HepG2 (cell line): ENCODE measurements around the gene FBXO10. TPM values are rescaled to one million over a fixed set of nuclear protein-coding genes. Genes with fewer than 3 reads are reported as not detected.

Experiments
- DNMT3B ChIP-seq: conservative IDR thresholded peaks from 2 replicates; pipeline ENCODE4 v1.6.1; 2016; ENCODE audit warnings: missing biosample characterization, control low read depth
- FOXA1 ChIP-seq, 2 experiments: fragments of 450-650 bp in 1 of 2; sonication (generic) in 1 of 2; formaldehyde crosslinking in 1 of 2; IDR thresholded peaks; 2 replicates each; pipeline versions ENCODE4 v1.4.0 to v1.6.1; 2016 to 2020; ENCODE audit warnings: missing genetic modification reagents in 1 of 2
- HMG20A ChIP-seq: IDR thresholded peaks from 2 replicates; pipeline ENCODE4 v1.6.1; 2016; ENCODE audit warnings: borderline replicate concordance
- HNF4G ChIP-seq, 2 experiments: sonication (generic) in 1 of 2; formaldehyde crosslinking in 1 of 2; IDR thresholded peaks; 2 replicates each; pipeline versions ENCODE4 v1.4.0 to v1.6.1; 2011 to 2020; ENCODE audit warnings: borderline replicate concordance in 2 of 2, low read depth in 2 of 2, mild to moderate bottlenecking in 2 of 2, low read length in 1 of 2, missing genetic modification reagents in 1 of 2, moderate library complexity in 1 of 2
- IKZF1 ChIP-seq: fragments of 450-650 bp; IDR thresholded peaks from 2 replicates; pipeline ENCODE4 v1.7.1; 2016
- KAT8 ChIP-seq: IDR thresholded peaks from 2 replicates; pipeline ENCODE4 v1.6.1; 2016; ENCODE audit warnings: missing genetic modification reagents, missing compliant biosample characterization
- MTF1 ChIP-seq: sonication (generic); formaldehyde crosslinking; IDR thresholded peaks from 2 replicates; pipeline ENCODE4 v1.5.0; 2020; ENCODE audit warnings: missing genetic modification reagents
- NFE2L1 ChIP-seq: sonication (generic); formaldehyde crosslinking; IDR thresholded peaks from 2 replicates; pipeline ENCODE4 v1.4.0; 2020; ENCODE audit warnings: missing genetic modification reagents, mild to moderate bottlenecking, borderline replicate concordance
- NFYC ChIP-seq: IDR thresholded peaks from 2 replicates; pipeline ENCODE4 v1.6.1; 2016; ENCODE audit warnings: missing genetic modification reagents, missing compliant biosample characterization
- ONECUT2 ChIP-seq: sonication (generic); formaldehyde crosslinking; IDR thresholded peaks from 2 replicates; pipeline ENCODE4 v1.4.0; 2020; ENCODE audit warnings: missing genetic modification reagents
- TCF12 ChIP-seq, 2 experiments: fragments of 450-650 bp in 1 of 2; sonication (generic) in 1 of 2; formaldehyde crosslinking in 1 of 2; IDR thresholded peaks; 2 replicates each; pipeline versions ENCODE4 v1.6.1 to v1.8.0; 2017 to 2022; ENCODE audit warnings: antibody characterized with exemption in 1 of 2, mild to moderate bottlenecking in 1 of 2, missing genetic modification reagents in 1 of 2, moderate library complexity in 1 of 2
- U2AF2 ChIP-seq: fragments of 200-400 bp; formaldehyde crosslinking; IDR thresholded peaks from 2 replicates; pipeline ENCODE4 v1.6.1; 2017; ENCODE audit warnings: low read depth, mild to moderate bottlenecking, low read length
- ZMYM3 ChIP-seq: sonication (generic); formaldehyde crosslinking; IDR thresholded peaks from 2 replicates; pipeline ENCODE4 v1.5.1; 2020; ENCODE audit warnings: mild to moderate bottlenecking, missing genetic modification reagents
- ZNF234 ChIP-seq: sonication (generic); formaldehyde crosslinking; conservative IDR thresholded peaks from 2 replicates; pipeline ENCODE4 v1.5.1; 2020; ENCODE audit warnings: mild to moderate bottlenecking, missing genetic modification reagents
- ZNF331 ChIP-seq: sonication (generic); formaldehyde crosslinking; IDR thresholded peaks from 2 replicates; pipeline ENCODE4 v1.4.0; 2020; ENCODE audit warnings: missing genetic modification reagents
- ZNF605 ChIP-seq: sonication (generic); formaldehyde crosslinking; IDR thresholded peaks from 2 replicates; pipeline ENCODE4 v1.8.0; 2022; ENCODE audit warnings: mild to moderate bottlenecking, missing genetic modification reagents
- ZNF619 ChIP-seq: sonication (generic); formaldehyde crosslinking; IDR thresholded peaks from 2 replicates; pipeline ENCODE4 v1.4.0; 2020; ENCODE audit warnings: mild to moderate bottlenecking, missing genetic modification reagents
- ZNF709 ChIP-seq: sonication (generic); formaldehyde crosslinking; IDR thresholded peaks from 2 replicates; pipeline ENCODE4 v1.5.0; 2020; ENCODE audit warnings: mild to moderate bottlenecking, missing genetic modification reagents
- polyA plus RNA-seq, 8 experiments: library from polyadenylated mRNA; depleted of rRNA in 3 of 8; stranded (reverse) in 7 of 8; unstranded in 1 of 8; fragments of >200 nt; fragmentation: Illumina TruSeq in 4 of 8; extraction: Trizol in 4 of 8; gene quantifications; 2 replicates each; pipeline versions ENCODE4 v1.2.1 to v1.2.3, GENCODE V29; 2011 to 2016; ENCODE audit warnings: low read depth in 4 of 8, missing spikeins in 1 of 8, mixed read lengths in 1 of 8; ENCODE audit not compliant: insufficient read depth in 1 of 8
- total RNA-seq, 5 experiments: library from RNA; depleted of rRNA; stranded (reverse); fragments of >200 nt; fragmentation: Illumina TruSeq; extraction: Trizol; gene quantifications; 2 replicates each; pipeline ENCODE4 v1.2.3, GENCODE V29; 2016; ENCODE audit warnings: low read depth in 1 of 5
- TF ChIP-seq, protein P1 (sequence below): sonication (generic); IDR thresholded peaks from 2 replicates; pipeline ENCODE4 v1.6.1; 2016; ENCODE audit warnings: low read depth, borderline replicate concordance
- TF ChIP-seq, protein P2 (sequence below), 2 experiments: IDR thresholded peaks; 2 replicates each; pipeline ENCODE4 v1.6.1; 2011 to 2012; ENCODE audit warnings: low read length in 2 of 2, borderline replicate concordance in 1 of 2, low read depth in 1 of 2, mild to moderate bottlenecking in 1 of 2, moderate library complexity in 1 of 2
- TF ChIP-seq, protein P3 (sequence below): sonication (generic); formaldehyde crosslinking; IDR thresholded peaks from 2 replicates; pipeline ENCODE4 v1.8.1; 2023; ENCODE audit warnings: mild to moderate bottlenecking, missing genetic modification reagents
- TF ChIP-seq, protein P4 (sequence below): sonication (generic); formaldehyde crosslinking; IDR thresholded peaks from 2 replicates; pipeline ENCODE4 v1.8.1; 2023; ENCODE audit warnings: missing genetic modification reagents, mild to moderate bottlenecking, borderline replicate concordance
- TF ChIP-seq, protein P5 (sequence below): IDR thresholded peaks from 2 replicates; pipeline ENCODE4 v1.6.1; 2018; ENCODE audit warnings: missing genetic modification reagents

Gene FBXO10
- total and polyA plus RNA-seq, 2 of the 13 experiments (the other 11 are each of a cell fraction or from before 2014, with no cell fraction given) = 3.1 to 5.1 TPM

DNA sequence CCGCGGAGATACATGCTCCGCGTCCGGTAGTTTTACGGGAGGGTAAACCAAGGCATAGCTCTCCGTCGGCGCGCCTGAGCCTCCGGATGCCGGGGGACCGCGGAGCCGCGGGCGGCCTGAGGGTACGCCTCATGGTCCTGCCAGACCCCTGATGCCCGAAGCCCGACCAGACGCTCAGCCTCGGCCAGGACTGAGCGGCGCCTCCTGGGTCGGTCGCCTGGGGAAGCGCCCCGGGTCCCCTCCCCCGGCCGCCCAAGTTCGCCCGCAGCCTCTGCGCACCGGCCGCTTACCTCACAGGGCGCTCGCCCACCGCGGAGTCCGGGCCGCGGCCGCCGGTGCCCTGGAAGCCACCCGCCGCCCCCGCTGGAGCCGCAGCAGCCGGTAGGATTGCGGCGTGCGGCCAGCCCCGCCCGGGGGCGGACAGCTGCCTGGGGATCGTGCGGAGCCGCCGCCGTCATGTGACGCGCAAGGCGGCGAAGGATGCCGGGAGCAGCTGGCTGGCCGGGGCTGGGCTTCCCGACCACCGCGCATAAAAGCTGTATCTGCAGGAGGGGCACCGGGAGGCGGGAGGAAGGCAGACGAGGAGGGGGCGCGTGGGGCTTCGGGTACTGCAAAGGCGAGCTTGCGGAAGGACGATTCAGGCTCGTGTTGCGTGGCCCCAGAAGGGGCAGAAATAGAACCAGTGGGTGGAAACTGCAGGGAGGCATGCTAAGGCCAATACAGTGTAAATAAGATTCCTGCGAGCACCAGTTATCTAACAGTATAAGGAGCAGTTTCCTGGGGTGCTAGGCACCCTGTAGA is at the start of gene FBXO10 (continued):
- TF ChIP-seq ONECUT2 (CRISPR knock-in tag) = no peak
- TF ChIP-seq, protein P1, sequence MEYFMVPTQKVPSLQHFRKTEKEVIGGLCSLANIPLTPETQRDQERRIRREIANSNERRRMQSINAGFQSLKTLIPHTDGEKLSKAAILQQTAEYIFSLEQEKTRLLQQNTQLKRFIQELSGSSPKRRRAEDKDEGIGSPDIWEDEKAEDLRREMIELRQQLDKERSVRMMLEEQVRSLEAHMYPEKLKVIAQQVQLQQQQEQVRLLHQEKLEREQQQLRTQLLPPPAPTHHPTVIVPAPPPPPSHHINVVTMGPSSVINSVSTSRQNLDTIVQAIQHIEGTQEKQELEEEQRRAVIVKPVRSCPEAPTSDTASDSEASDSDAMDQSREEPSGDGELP = peak; percentile 84; the same call in 1 of the 2 replicates
- TF ChIP-seq, protein P2, sequence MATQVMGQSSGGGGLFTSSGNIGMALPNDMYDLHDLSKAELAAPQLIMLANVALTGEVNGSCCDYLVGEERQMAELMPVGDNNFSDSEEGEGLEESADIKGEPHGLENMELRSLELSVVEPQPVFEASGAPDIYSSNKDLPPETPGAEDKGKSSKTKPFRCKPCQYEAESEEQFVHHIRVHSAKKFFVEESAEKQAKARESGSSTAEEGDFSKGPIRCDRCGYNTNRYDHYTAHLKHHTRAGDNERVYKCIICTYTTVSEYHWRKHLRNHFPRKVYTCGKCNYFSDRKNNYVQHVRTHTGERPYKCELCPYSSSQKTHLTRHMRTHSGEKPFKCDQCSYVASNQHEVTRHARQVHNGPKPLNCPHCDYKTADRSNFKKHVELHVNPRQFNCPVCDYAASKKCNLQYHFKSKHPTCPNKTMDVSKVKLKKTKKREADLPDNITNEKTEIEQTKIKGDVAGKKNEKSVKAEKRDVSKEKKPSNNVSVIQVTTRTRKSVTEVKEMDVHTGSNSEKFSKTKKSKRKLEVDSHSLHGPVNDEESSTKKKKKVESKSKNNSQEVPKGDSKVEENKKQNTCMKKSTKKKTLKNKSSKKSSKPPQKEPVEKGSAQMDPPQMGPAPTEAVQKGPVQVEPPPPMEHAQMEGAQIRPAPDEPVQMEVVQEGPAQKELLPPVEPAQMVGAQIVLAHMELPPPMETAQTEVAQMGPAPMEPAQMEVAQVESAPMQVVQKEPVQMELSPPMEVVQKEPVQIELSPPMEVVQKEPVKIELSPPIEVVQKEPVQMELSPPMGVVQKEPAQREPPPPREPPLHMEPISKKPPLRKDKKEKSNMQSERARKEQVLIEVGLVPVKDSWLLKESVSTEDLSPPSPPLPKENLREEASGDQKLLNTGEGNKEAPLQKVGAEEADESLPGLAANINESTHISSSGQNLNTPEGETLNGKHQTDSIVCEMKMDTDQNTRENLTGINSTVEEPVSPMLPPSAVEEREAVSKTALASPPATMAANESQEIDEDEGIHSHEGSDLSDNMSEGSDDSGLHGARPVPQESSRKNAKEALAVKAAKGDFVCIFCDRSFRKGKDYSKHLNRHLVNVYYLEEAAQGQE (IDR thresholded peaks at IDR 0.05; ENCODE audit: borderline replicate concordance in 1 of 2, low read depth in 1 of 2, low read length in 2 of 2) = no peak
- no peak for TF ChIP-seq FOXA1 (IDR thresholded peaks at IDR 0.05)
- TF ChIP-seq FOXA1 (CRISPR knock-in tag; IDR thresholded peaks at IDR 0.05) = peak; percentile 19; the same call in 1 of the 2 replicates
- no peak for TF ChIP-seq NFE2L1 (CRISPR knock-in tag)
- no peak for TF ChIP-seq HNF4G (IDR thresholded peaks at IDR 0.05; ENCODE audit: borderline replicate concordance, low read depth, low read length)
- TF ChIP-seq HNF4G (CRISPR knock-in tag; IDR thresholded peaks at IDR 0.05; ENCODE audit: borderline replicate concordance, low read depth) = no peak
- peak; percentile 46; the same call in 1 of the 2 replicates for TF ChIP-seq KAT8 (CRISPR knock-in tag)
- TF ChIP-seq, protein P3, sequence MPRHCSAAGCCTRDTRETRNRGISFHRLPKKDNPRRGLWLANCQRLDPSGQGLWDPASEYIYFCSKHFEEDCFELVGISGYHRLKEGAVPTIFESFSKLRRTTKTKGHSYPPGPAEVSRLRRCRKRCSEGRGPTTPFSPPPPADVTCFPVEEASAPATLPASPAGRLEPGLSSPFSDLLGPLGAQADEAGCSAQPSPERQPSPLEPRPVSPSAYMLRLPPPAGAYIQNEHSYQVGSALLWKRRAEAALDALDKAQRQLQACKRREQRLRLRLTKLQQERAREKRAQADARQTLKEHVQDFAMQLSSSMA = no peak; the same call in 1 of the 2 replicates
- no peak for TF ChIP-seq ZNF605 (CRISPR knock-in tag)
- no peak for TF ChIP-seq IKZF1
- TF ChIP-seq, protein P4, sequence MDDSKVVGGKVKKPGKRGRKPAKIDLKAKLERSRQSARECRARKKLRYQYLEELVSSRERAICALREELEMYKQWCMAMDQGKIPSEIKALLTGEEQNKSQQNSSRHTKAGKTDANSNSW (CRISPR knock-in tag) = no peak
- TF ChIP-seq HMG20A (CRISPR knock-in tag) = no peak
- no peak for TF ChIP-seq ZMYM3 (CRISPR knock-in tag)
- TF ChIP-seq DNMT3B (CRISPR knock-in tag) = no peak
- no peak for TF ChIP-seq U2AF2
- no peak for TF ChIP-seq MTF1 (CRISPR knock-in tag)
- TF ChIP-seq ZNF709 = peak; percentile 50; the same call in 1 of the 2 replicates
- TF ChIP-seq, protein P5, sequence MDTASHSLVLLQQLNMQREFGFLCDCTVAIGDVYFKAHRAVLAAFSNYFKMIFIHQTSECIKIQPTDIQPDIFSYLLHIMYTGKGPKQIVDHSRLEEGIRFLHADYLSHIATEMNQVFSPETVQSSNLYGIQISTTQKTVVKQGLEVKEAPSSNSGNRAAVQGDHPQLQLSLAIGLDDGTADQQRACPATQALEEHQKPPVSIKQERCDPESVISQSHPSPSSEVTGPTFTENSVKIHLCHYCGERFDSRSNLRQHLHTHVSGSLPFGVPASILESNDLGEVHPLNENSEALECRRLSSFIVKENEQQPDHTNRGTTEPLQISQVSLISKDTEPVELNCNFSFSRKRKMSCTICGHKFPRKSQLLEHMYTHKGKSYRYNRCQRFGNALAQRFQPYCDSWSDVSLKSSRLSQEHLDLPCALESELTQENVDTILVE = peak; percentile 55; the same call in 1 of the 2 replicates
- TF ChIP-seq ZNF619 (CRISPR knock-in tag) = 0 out of 2 replicates have a peak, but pooled peaks have one; percentile 52
- TF ChIP-seq ZNF234 (CRISPR knock-in tag) = no peak
- TF ChIP-seq TCF12 (IDR thresholded peaks at IDR 0.05) = no peak
- no peak for TF ChIP-seq TCF12 (CRISPR knock-in tag; IDR thresholded peaks at IDR 0.05)
- TF ChIP-seq NFYC (CRISPR knock-in tag) = no peak
- no peak for TF ChIP-seq ZNF331 (CRISPR knock-in tag)
